OCI-LY7 (cell line): ENCODE data around the gene WWOX. TPM values are rescaled to one million over a fixed set of nuclear protein-coding genes. Genes with fewer than 3 reads are reported as not detected.

Experiments used
- BruUV-seq: library from RNA; stranded (reverse); fragments of 400-500 nt; replicated peaks from 2 replicates; lab custom pipeline; 2021; lab: Mats Ljungman, UMichigan
- CTCF ChIA-PET: fragments of 300-600 bp; sonication (Branson Sonifier 250); formaldehyde crosslinking; loops from one replicate; lab custom pipeline; 2022; ENCODE audit warnings: antibody characterized with exemption; ENCODE audit not compliant: unreplicated experiment; lab: Charles Lee
- POLR2A ChIA-PET: fragments of 300-600 bp; sonication (Branson Sonifier 250); formaldehyde crosslinking; loops from one replicate; lab custom pipeline; 2022; ENCODE audit warnings: antibody characterized with exemption; lab: Charles Lee
- DNase-seq: peaks from one replicate; pipeline ENCODE4 v3.0.0-alpha.2; 2015; ENCODE audit warnings: low spot score
- H2AFZ ChIP-seq: fragments of 200-600 bp; sonication (generic), shearing (Covaris generic); 2 replicates; pipeline ENCODE4 v1.6.1; 2014; ENCODE audit warnings: mild to moderate bottlenecking, antibody characterized with exemption, low read length, moderate library complexity
- H3K27ac ChIP-seq: fragments of 200-600 bp; sonication (generic); 2 replicates; pipeline ENCODE4 v1.5.1; 2014; ENCODE audit warnings: mixed run types, low read depth, mild to moderate bottlenecking, moderate library complexity, low read length, inconsistent platforms; ENCODE audit not compliant: poor library complexity, severe bottlenecking
- H3K36me3 ChIP-seq: fragments of 200-600 bp; sonication (generic); 2 replicates; pipeline ENCODE4 v1.6.1; 2014; ENCODE audit warnings: mild to moderate bottlenecking, antibody characterized with exemption, low read length, moderate library complexity, mixed read lengths; ENCODE audit not compliant: insufficient read depth
- H3K4me1 ChIP-seq: fragments of 200-600 bp; sonication (generic); 2 replicates; pipeline ENCODE4 v1.5.1; 2014; ENCODE audit warnings: mild to moderate bottlenecking, low read length; ENCODE audit not compliant: insufficient read depth, poor library complexity, severe bottlenecking
- H3K4me2 ChIP-seq: fragments of 200-600 bp; sonication (generic); 2 replicates; pipeline ENCODE4 v1.6.1; 2014; ENCODE audit warnings: mild to moderate bottlenecking, low read length
- H3K4me3 ChIP-seq: fragments of 200-600 bp; sonication (generic); 2 replicates; pipeline ENCODE4 v1.5.1; 2014; ENCODE audit warnings: mild to moderate bottlenecking, low read depth, low read length; ENCODE audit not compliant: poor library complexity, severe bottlenecking
- H3K79me2 ChIP-seq: fragments of 200-600 bp; sonication (generic); 2 replicates; pipeline ENCODE4 v1.6.1; 2016; ENCODE audit warnings: low read depth, mild to moderate bottlenecking, low read length, moderate library complexity, mixed read lengths; ENCODE audit not compliant: insufficient read depth
- H3K9me2 ChIP-seq: fragments of 200-600 bp; sonication (generic); 2 replicates; pipeline ENCODE4 v1.6.1; 2016; ENCODE audit warnings: mild to moderate bottlenecking, low read length, mixed read lengths; ENCODE audit not compliant: insufficient read depth
- H3K9me3 ChIP-seq: fragments of 200-600 bp; sonication (generic); 2 replicates; pipeline ENCODE4 v1.6.1; 2014; ENCODE audit warnings: mild to moderate bottlenecking, mixed run types, low read length, mixed read lengths
- H4K20me1 ChIP-seq: fragments of 200-600 bp; sonication (generic); 2 replicates; pipeline ENCODE4 v1.6.1; 2014; ENCODE audit warnings: mild to moderate bottlenecking, antibody characterized with exemption, low read length, moderate library complexity, mixed read lengths; ENCODE audit not compliant: insufficient read depth
- EZH2phosphoT487 ChIP-seq: fragments of 200-600 bp; sonication (generic); IDR thresholded peaks from 2 replicates; pipeline ENCODE4 v1.6.1; 2018; ENCODE audit warnings: low read depth, borderline replicate concordance, mild to moderate bottlenecking, mixed run types, antibody characterized with exemption, low read length, moderate library complexity, mixed read lengths
- intact Hi-C: fragments of 100-400 bp; cut with micrococcal nuclease; formaldehyde crosslinking; loops from one replicate; pipeline ENCODE4 v1.10.0; 2022; ENCODE audit not compliant: unreplicated experiment
- total RNA-seq, 2 experiments: library from RNA; depleted of rRNA in 1 of 2; stranded (reverse); fragments of >200 nt in 1 of 2; shearing (Covaris generic) in 1 of 2; gene quantifications; 2 replicates each; pipeline ENCODE4 v1.2.3, GENCODE V29; 2014 to 2022
- TF ChIP-seq, protein P1 (sequence below): fragments of 200-600 bp; sonication (generic); conservative IDR thresholded peaks from 2 replicates; pipeline ENCODE4 v1.5.1; 2014; ENCODE audit warnings: mild to moderate bottlenecking, antibody characterized with exemption, low read length, moderate library complexity, mixed read lengths

The WWOX gene
- total RNA-seq, 2 experiments from 2014 or later = 40.2 to 47.6 TPM

DNA sequence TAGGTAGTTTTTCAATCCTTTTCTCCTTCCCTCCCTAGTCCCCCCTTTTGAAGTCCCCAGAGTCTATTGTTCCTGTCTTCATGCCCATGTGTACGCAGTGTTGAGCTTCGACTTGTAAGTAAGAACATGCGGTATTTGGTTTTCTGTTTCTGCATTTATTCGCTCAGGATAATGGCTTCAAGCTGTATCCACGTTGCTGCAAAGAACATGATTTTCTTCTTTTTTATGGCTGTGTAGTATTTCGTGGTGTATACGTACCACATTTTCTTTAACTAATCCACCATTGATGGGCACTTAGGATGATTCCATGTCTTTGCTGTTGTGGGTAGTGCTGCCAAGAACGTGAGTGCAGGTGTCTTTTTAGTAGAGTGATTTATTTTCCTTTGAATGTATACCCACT is 651.2 kb downstream of the WWOX start:
- Histone ChIP-seq H3K4me3 (no peak overlapping the region), H3K36me3 (no peaks in the 10 kb centered on the region), H3K9me3 (no peaks in the 10 kb centered on the region), H3K4me2 (peak overlapping the region; percentile 75), H2AFZ (no peak overlapping the region), H3K27ac (peak overlapping the region; percentile 76), H3K4me1 (peaks cover 25% of the 10 kb centered on the region), H4K20me1 (no peaks in the 10 kb centered on the region), H3K79me2 (no peaks in the 10 kb centered on the region), H3K9me2 (no peaks in the 10 kb centered on the region)
- DNase-seq = no peak
- POLR2A ChIA-PET = no interaction called here
- CTCF ChIA-PET = no interaction called here
- intact Hi-C loops = no loop called here
- no TSS peak for BruUV-seq
- TF ChIP-seq, protein P1, sequence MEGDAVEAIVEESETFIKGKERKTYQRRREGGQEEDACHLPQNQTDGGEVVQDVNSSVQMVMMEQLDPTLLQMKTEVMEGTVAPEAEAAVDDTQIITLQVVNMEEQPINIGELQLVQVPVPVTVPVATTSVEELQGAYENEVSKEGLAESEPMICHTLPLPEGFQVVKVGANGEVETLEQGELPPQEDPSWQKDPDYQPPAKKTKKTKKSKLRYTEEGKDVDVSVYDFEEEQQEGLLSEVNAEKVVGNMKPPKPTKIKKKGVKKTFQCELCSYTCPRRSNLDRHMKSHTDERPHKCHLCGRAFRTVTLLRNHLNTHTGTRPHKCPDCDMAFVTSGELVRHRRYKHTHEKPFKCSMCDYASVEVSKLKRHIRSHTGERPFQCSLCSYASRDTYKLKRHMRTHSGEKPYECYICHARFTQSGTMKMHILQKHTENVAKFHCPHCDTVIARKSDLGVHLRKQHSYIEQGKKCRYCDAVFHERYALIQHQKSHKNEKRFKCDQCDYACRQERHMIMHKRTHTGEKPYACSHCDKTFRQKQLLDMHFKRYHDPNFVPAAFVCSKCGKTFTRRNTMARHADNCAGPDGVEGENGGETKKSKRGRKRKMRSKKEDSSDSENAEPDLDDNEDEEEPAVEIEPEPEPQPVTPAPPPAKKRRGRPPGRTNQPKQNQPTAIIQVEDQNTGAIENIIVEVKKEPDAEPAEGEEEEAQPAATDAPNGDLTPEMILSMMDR = no peak
- no peak for TF ChIP-seq EZH2phosphoT487

DNA sequence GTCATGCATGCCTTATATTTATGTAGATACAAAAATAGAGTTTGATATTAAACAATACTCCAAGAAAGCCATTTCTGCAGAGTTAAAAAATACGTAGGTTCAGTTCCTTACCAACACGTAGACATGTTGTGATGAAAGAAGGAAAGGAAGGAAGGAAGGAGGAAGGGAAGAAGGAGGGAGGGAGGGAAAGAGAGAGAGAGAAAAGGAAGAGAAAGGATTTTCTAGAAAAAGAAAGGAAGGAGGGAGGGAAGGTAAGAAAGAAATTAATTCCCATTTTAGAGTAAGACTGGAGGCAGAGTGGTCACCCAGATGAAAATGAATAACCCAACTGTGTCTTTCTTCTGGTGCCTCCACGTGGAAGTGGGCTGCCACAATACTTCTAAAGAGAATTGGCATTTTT is 652.1 kb downstream of the WWOX start:
- no TSS peak for BruUV-seq
- intact Hi-C loops = no loop called here
- Histone ChIP-seq H4K20me1 (no peaks in the 10 kb centered on the region), H3K4me2 (no peak overlapping the region), H3K4me3 (no peak overlapping the region), H2AFZ (no peak overlapping the region), H3K36me3 (no peaks in the 10 kb centered on the region), H3K9me2 (no peaks in the 10 kb centered on the region), H3K9me3 (no peaks in the 10 kb centered on the region), H3K79me2 (no peaks in the 10 kb centered on the region), H3K27ac (no peak overlapping the region), H3K4me1 (peaks cover 25% of the 10 kb centered on the region)
- CTCF ChIA-PET = no interaction called here
- POLR2A ChIA-PET = no interaction called here
- TF ChIP-seq, protein P1 = no peak
- TF ChIP-seq EZH2phosphoT487 = no peak
- DNase-seq = no peak

DNA sequence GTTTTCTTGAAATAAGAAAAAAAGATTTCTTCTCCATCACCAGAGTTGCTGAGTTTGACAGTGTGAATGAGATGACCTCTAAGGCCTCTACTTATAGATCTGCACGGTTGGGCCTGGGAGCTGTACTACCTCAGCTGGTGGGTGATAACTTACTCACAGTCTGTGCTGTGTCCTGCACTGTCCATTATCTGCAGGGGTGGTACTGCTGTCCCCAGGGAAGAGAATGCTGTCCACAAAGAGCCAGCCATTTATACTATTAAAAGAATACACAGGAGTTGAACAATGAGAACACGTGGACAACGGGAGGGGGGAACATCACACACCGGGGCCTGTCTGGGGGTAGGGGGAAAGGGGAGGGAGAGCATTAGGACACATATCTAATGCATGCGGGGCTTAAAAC is 655.3 kb downstream of the WWOX start:
- no TSS peak for BruUV-seq
- intact Hi-C loops = no loop called here
- no peaks in the 10 kb centered on the region for H3K9me3 ChIP-seq
- no peak overlapping the region for H2AFZ ChIP-seq
- POLR2A ChIA-PET = no interaction called here
- H3K36me3 ChIP-seq = no peaks in the 10 kb centered on the region
- no peak overlapping the region for H3K27ac ChIP-seq
- H3K9me2 ChIP-seq = no peaks in the 10 kb centered on the region
- no peaks in the 10 kb centered on the region for H4K20me1 ChIP-seq
- H3K4me3 ChIP-seq = no peak overlapping the region
- no peaks in the 10 kb centered on the region for H3K79me2 ChIP-seq
- H3K4me2 ChIP-seq = no peak overlapping the region
- no peak for TF ChIP-seq EZH2phosphoT487
- peaks cover 12% of the 10 kb centered on the region for H3K4me1 ChIP-seq
- CTCF ChIA-PET = no interaction called here
- DNase-seq = no peak
